GM18498 (cell line): ENCODE measurements around the gene ADGRA3.

ENCODE experiments used
- ATAC-seq: cut with Tn5 transposase; IDR thresholded peaks from one replicate; pipeline ENCODE4 v1.9.1; 2021; ENCODE audit warnings: mild to moderate bottlenecking, moderate library complexity; ENCODE audit not compliant: unreplicated experiment

The ADGRA3 gene

GRCh38 chr4:22372986-22373385 lies 142.9 kb downstream of the ADGRA3 start:
- ATAC-seq, result no peak

- no peak for ATAC-seq
Measured at GRCh38 chr4:22369901-22370562, 145.8 kb downstream of the ADGRA3 start.

GRCh38 chr4:22363787-22364186 lies 152.1 kb downstream of the ADGRA3 start:
- no peak for ATAC-seq

GRCh38 chr4:22363036-22363435 lies 152.8 kb downstream of the ADGRA3 start:
- no peak for ATAC-seq

GRCh38 chr4:22356987-22357596 lies 158.8 kb downstream of the ADGRA3 start:
- ATAC-seq, result no peak

GRCh38 chr4:22348410-22348809 lies 167.5 kb downstream of the ADGRA3 start:
- no peak for ATAC-seq

GRCh38 chr4:22345678-22346077 lies 170.2 kb downstream of the ADGRA3 start:
- ATAC-seq, result no peak

GRCh38 chr4:22345055-22345454 lies 170.8 kb downstream of the ADGRA3 start:
- no peak for ATAC-seq

GRCh38 chr4:22343606-22344005 lies 172.3 kb downstream of the ADGRA3 start:
- no peak for ATAC-seq

- no peak for ATAC-seq
Measured at GRCh38 chr4:22339491-22339890, 176.4 kb downstream of the ADGRA3 start.

- ATAC-seq, result no peak
Measured at GRCh38 chr4:22338796-22339195, 177.1 kb downstream of the ADGRA3 start.
